ENCODE results near the gene CDC42EP4.

CDC42EP4 gene

DNA sequence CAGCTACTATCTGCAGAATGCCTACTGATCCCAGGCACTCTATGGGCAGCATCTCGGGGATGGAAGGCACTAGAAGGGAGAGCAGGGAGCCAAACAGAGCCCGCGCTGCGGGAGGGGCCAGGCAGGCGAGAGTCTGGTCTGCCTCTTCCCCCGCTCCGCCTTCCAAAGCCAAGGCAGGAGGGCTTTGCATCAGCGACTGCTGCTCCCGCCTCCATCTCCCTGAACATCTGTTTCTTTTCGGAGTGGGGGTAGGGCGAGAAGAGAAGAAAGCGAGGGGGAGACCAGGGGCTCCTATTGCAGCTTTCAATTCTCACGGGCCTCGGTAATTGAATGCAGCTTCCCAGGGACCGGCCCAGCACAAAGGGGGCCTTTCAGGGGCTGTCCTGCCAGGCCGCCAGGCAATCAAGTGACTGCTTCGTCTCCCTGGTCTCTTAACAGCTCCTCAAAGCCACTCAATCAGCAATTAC, 31.4 kb upstream of the CDC42EP4 start (continued):
- TF ChIP-seq OSR1 (CRISPR knock-in tag; IDR thresholded peaks at IDR 0.05): no peak
- TF ChIP-seq TOX (CRISPR knock-in tag; IDR thresholded peaks at IDR 0.05; ENCODE audit: borderline replicate concordance): no peak
- TF ChIP-seq PPARA (CRISPR knock-in tag; IDR thresholded peaks at IDR 0.05; ENCODE audit: borderline replicate concordance): no peak
- no peak for TF ChIP-seq RARB (CRISPR knock-in tag; IDR thresholded peaks at IDR 0.05)
- TF ChIP-seq ISL1 (CRISPR knock-in tag; IDR thresholded peaks at IDR 0.05): no peak
- TF ChIP-seq SNAI2 (CRISPR knock-in tag; IDR thresholded peaks at IDR 0.05): no peak
- TF ChIP-seq ZFP30 (CRISPR knock-in tag; IDR thresholded peaks at IDR 0.05): peak; percentile 47; the same call in 1 of the 2 replicates
- TF ChIP-seq CSDC2 (CRISPR knock-in tag; IDR thresholded peaks at IDR 0.05): no peak
- no peak for TF ChIP-seq ARNTL (CRISPR knock-in tag; IDR thresholded peaks at IDR 0.05; ENCODE audit: borderline replicate concordance, low read depth)
- TF ChIP-seq, protein P1, sequence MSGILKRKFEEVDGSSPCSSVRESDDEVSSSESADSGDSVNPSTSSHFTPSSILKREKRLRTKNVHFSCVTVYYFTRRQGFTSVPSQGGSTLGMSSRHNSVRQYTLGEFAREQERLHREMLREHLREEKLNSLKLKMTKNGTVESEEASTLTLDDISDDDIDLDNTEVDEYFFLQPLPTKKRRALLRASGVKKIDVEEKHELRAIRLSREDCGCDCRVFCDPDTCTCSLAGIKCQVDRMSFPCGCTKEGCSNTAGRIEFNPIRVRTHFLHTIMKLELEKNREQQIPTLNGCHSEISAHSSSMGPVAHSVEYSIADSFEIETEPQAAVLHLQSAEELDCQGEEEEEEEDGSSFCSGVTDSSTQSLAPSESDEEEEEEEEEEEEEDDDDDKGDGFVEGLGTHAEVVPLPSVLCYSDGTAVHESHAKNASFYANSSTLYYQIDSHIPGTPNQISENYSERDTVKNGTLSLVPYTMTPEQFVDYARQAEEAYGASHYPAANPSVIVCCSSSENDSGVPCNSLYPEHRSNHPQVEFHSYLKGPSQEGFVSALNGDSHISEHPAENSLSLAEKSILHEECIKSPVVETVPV (CRISPR knock-in tag; IDR thresholded peaks at IDR 0.05): 0 out of 2 replicates have a peak, but pooled peaks have one; percentile 21

GRCh38 chr17:73342541-73343167, 30.9 kb upstream of the CDC42EP4 start:
- ATAC-seq: peak; percentile 33
- no peak for TF ChIP-seq TCF4 (CRISPR knock-in tag; IDR thresholded peaks at IDR 0.05; ENCODE audit: borderline replicate concordance)
- no peak for TF ChIP-seq BACH2 (CRISPR knock-in tag; IDR thresholded peaks at IDR 0.05; ENCODE audit: borderline replicate concordance)
- TF ChIP-seq ZC3H10 (CRISPR knock-in tag; IDR thresholded peaks at IDR 0.05): no peak
- TF ChIP-seq GLIS3 (CRISPR knock-in tag; IDR thresholded peaks at IDR 0.05): no peak
- no peak for TF ChIP-seq PPARA (CRISPR knock-in tag; IDR thresholded peaks at IDR 0.05; ENCODE audit: borderline replicate concordance)
- TF ChIP-seq ISL1 (CRISPR knock-in tag; IDR thresholded peaks at IDR 0.05): 0 out of 2 replicates have a peak, but pooled peaks have one; percentile 11
- 0 out of 2 replicates have a peak, but pooled peaks have one; percentile 5 for TF ChIP-seq ZFP3 (CRISPR knock-in tag; IDR thresholded peaks at IDR 0.05)

- peak; percentile 71 for ATAC-seq
- TF ChIP-seq ZFP3 (CRISPR knock-in tag; IDR thresholded peaks at IDR 0.05): peak; percentile 73
- TF ChIP-seq, protein P1 (CRISPR knock-in tag; IDR thresholded peaks at IDR 0.05): no peak
Observed at GRCh38 chr17:73342050-73342522, 30.3 kb upstream of the CDC42EP4 start.

DNA sequence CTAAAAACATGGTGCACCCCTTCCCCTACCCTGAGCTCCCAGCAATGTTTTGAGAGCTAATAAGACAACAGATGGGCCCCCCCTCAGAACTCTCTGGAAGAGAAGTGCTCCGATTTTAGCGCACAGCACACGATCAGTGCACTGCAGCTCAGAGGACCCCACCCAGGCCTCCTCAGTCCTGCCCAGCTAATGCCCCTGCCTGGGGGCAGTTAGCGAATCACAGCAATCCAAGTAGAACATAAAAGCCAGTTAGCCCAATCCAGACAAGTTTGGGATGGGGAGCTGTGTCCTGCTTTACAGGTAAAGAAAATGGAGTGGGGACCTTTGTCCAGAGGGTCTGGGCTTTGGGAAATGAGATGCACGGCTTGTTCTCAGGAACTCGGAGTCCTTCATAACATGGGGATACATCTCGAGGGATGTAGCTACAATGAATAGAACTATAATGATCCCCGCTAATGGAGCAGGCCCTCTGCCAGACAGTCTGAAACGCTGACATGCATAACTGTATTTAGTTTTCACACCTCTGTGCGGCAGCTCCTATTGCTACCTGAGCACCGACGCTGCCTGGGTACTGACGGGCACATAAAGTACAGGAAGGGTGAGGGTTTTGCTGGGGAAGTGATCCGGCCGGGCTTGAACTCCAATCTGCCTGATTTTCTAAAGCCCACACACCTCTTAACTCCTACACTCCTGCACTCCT, 29.7 kb upstream of the CDC42EP4 start:
- peak; percentile 10 for ATAC-seq

More for the DNA sequence above, 29.7 kb upstream of the CDC42EP4 start:
- TF ChIP-seq, protein P2, sequence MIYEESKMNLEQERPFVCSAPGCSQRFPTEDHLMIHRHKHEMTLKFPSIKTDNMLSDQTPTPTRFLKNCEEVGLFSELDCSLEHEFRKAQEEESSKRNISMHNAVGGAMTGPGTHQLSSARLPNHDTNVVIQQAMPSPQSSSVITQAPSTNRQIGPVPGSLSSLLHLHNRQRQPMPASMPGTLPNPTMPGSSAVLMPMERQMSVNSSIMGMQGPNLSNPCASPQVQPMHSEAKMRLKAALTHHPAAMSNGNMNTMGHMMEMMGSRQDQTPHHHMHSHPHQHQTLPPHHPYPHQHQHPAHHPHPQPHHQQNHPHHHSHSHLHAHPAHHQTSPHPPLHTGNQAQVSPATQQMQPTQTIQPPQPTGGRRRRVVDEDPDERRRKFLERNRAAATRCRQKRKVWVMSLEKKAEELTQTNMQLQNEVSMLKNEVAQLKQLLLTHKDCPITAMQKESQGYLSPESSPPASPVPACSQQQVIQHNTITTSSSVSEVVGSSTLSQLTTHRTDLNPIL (CRISPR knock-in tag; IDR thresholded peaks at IDR 0.05; ENCODE audit: low read depth): no peak
- TF ChIP-seq ESRRG (CRISPR knock-in tag; IDR thresholded peaks at IDR 0.05): no peak
- TF ChIP-seq OSR1 (CRISPR knock-in tag; IDR thresholded peaks at IDR 0.05): no peak
- no peak for TF ChIP-seq TOX (CRISPR knock-in tag; IDR thresholded peaks at IDR 0.05; ENCODE audit: borderline replicate concordance)
- no peak for TF ChIP-seq POU6F1 (CRISPR knock-in tag; IDR thresholded peaks at IDR 0.05; ENCODE audit: borderline replicate concordance, low read depth)
- no peak for TF ChIP-seq SNAI2 (CRISPR knock-in tag; IDR thresholded peaks at IDR 0.05)
- TF ChIP-seq GLIS3 (CRISPR knock-in tag; IDR thresholded peaks at IDR 0.05): no peak
- TF ChIP-seq, protein P3, sequence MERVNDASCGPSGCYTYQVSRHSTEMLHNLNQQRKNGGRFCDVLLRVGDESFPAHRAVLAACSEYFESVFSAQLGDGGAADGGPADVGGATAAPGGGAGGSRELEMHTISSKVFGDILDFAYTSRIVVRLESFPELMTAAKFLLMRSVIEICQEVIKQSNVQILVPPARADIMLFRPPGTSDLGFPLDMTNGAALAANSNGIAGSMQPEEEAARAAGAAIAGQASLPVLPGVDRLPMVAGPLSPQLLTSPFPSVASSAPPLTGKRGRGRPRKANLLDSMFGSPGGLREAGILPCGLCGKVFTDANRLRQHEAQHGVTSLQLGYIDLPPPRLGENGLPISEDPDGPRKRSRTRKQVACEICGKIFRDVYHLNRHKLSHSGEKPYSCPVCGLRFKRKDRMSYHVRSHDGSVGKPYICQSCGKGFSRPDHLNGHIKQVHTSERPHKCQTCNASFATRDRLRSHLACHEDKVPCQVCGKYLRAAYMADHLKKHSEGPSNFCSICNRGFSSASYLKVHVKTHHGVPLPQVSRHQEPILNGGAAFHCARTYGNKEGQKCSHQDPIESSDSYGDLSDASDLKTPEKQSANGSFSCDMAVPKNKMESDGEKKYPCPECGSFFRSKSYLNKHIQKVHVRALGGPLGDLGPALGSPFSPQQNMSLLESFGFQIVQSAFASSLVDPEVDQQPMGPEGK (CRISPR knock-in tag; IDR thresholded peaks at IDR 0.05; ENCODE audit: borderline replicate concordance): no peak
- TF ChIP-seq ZNF8 (CRISPR knock-in tag; IDR thresholded peaks at IDR 0.05): no peak
- TF ChIP-seq PPARA (CRISPR knock-in tag; IDR thresholded peaks at IDR 0.05; ENCODE audit: borderline replicate concordance): no peak
- TF ChIP-seq BACH2 (CRISPR knock-in tag; IDR thresholded peaks at IDR 0.05; ENCODE audit: borderline replicate concordance): no peak

All from SK-N-SH treated with all-trans-retinoic acid at 6 μM for 48 hours (cell line).